ENCODE results near the gene CIB2. TPM values are rescaled to one million over a fixed set of nuclear protein-coding genes. Genes with fewer than 3 reads are reported as not detected.

CIB2 gene
- total RNA-seq, 1 donor from 2014 or later: 16.4 TPM

GRCh38 chr15:78167227-78167888 is 36.1 kb upstream of the CIB2 start:
- Mint-ChIP-seq H3K36me3 (ENCODE audit: low read depth, unreplicated experiment) (peaks cover 12% of the 10 kb centered on the region), H3K27me3 (ENCODE audit: unreplicated experiment) (no peaks in the 10 kb centered on the region), H3K27ac (ENCODE audit: unreplicated experiment) (no peak overlapping the region), H3K9me3 (ENCODE audit: unreplicated experiment) (no peaks in the 10 kb centered on the region), H3K4me1 (ENCODE audit: unreplicated experiment) (no peaks in the 10 kb centered on the region), H3K4me3 (ENCODE audit: unreplicated experiment) (no peak overlapping the region)
- no peak for TF ChIP-seq CTCF (IDR thresholded peaks at IDR 0.05; ENCODE audit: unreplicated experiment)
- no peak for DNase-seq (ENCODE audit: low spot score)

GRCh38 chr15:78164010-78164409 is 32.8 kb upstream of the CIB2 start:
- DNase-seq (ENCODE audit: low spot score): no peak
- Mint-ChIP-seq H3K36me3 (ENCODE audit: low read depth, unreplicated experiment) (peaks cover 9% of the 10 kb centered on the region), H3K27ac (ENCODE audit: unreplicated experiment) (no peak overlapping the region), H3K4me1 (ENCODE audit: unreplicated experiment) (no peaks in the 10 kb centered on the region), H3K9me3 (ENCODE audit: unreplicated experiment) (no peaks in the 10 kb centered on the region), H3K27me3 (ENCODE audit: unreplicated experiment) (no peaks in the 10 kb centered on the region), H3K4me3 (ENCODE audit: unreplicated experiment) (no peak overlapping the region)
- TF ChIP-seq CTCF (IDR thresholded peaks at IDR 0.05; ENCODE audit: unreplicated experiment): no peak

GRCh38 chr15:78162038-78162437 is 30.8 kb upstream of the CIB2 start:
- Mint-ChIP-seq H3K27me3 (ENCODE audit: unreplicated experiment) (no peaks in the 10 kb centered on the region), H3K4me1 (ENCODE audit: unreplicated experiment) (no peaks in the 10 kb centered on the region), H3K27ac (ENCODE audit: unreplicated experiment) (no peak overlapping the region)

GRCh38 chr15:78159395-78159794 is 28.1 kb upstream of the CIB2 start:
- Mint-ChIP-seq H3K27ac (ENCODE audit: unreplicated experiment) (no peak overlapping the region), H3K9me3 (ENCODE audit: unreplicated experiment) (no peaks in the 10 kb centered on the region), H3K36me3 (ENCODE audit: low read depth, unreplicated experiment) (no peaks in the 10 kb centered on the region), H3K27me3 (ENCODE audit: unreplicated experiment) (no peaks in the 10 kb centered on the region), H3K4me3 (ENCODE audit: unreplicated experiment) (no peak overlapping the region), H3K4me1 (ENCODE audit: unreplicated experiment) (no peaks in the 10 kb centered on the region)
- no peak for DNase-seq (ENCODE audit: low spot score)
- TF ChIP-seq CTCF (IDR thresholded peaks at IDR 0.05; ENCODE audit: unreplicated experiment): no peak

More at GRCh38 chr15:78162038-78162437, 30.8 kb upstream of the CIB2 start:
- H3K4me3 Mint-ChIP-seq (ENCODE audit: unreplicated experiment): no peak overlapping the region
- peaks cover 5% of the 10 kb centered on the region for H3K36me3 Mint-ChIP-seq (ENCODE audit: low read depth, unreplicated experiment)
- no peak for DNase-seq (ENCODE audit: low spot score)
- no peak for TF ChIP-seq CTCF (IDR thresholded peaks at IDR 0.05; ENCODE audit: unreplicated experiment)
- H3K9me3 Mint-ChIP-seq (ENCODE audit: unreplicated experiment): no peaks in the 10 kb centered on the region

GRCh38 chr15:78157203-78157602 is 26.0 kb upstream of the CIB2 start:
- Mint-ChIP-seq H3K36me3 (ENCODE audit: low read depth, unreplicated experiment) (no peaks in the 10 kb centered on the region), H3K9me3 (ENCODE audit: unreplicated experiment) (no peaks in the 10 kb centered on the region), H3K27ac (ENCODE audit: unreplicated experiment) (no peak overlapping the region), H3K4me3 (ENCODE audit: unreplicated experiment) (no peak overlapping the region), H3K4me1 (ENCODE audit: unreplicated experiment) (no peaks in the 10 kb centered on the region), H3K27me3 (ENCODE audit: unreplicated experiment) (no peaks in the 10 kb centered on the region)
- DNase-seq (ENCODE audit: low spot score): no peak
- TF ChIP-seq CTCF (IDR thresholded peaks at IDR 0.05; ENCODE audit: unreplicated experiment): no peak
